GM19193 (cell line): ENCODE results near the gene ADAM10.

Experiments
- POLR2A ChIP-seq: IDR thresholded peaks from 4 replicates; pipeline ENCODE4 v1.6.1; 2011; ENCODE audit not compliant: insufficient read depth, insufficient read length; ENCODE audit errors: extremely low read depth

Gene ADAM10

GRCh38 chr15:58702233-58702632 is 47.3 kb downstream of the ADAM10 start:
- no peak for TF ChIP-seq POLR2A

GRCh38 chr15:58701376-58701775 is 48.1 kb downstream of the ADAM10 start:
- no peak for TF ChIP-seq POLR2A

DNA sequence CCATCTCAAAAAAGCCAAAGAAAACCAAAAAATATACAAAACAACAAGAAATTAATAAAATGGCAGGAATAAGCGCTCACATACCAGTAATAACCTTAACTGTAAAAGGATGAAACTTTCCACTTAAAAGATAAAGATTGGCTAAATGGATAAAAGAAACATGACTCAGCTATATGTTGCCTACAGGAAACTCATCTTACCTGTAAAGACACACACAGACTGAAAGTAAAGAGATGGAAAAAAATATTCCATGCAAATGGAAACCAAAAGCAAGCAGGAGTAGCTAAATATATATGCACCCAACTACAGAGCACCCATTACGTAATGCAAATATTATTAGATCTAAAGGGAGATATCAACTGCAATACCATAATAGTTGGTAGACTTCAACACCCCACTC is 49.7 kb downstream of the ADAM10 start:
- TF ChIP-seq POLR2A, result no peak

DNA sequence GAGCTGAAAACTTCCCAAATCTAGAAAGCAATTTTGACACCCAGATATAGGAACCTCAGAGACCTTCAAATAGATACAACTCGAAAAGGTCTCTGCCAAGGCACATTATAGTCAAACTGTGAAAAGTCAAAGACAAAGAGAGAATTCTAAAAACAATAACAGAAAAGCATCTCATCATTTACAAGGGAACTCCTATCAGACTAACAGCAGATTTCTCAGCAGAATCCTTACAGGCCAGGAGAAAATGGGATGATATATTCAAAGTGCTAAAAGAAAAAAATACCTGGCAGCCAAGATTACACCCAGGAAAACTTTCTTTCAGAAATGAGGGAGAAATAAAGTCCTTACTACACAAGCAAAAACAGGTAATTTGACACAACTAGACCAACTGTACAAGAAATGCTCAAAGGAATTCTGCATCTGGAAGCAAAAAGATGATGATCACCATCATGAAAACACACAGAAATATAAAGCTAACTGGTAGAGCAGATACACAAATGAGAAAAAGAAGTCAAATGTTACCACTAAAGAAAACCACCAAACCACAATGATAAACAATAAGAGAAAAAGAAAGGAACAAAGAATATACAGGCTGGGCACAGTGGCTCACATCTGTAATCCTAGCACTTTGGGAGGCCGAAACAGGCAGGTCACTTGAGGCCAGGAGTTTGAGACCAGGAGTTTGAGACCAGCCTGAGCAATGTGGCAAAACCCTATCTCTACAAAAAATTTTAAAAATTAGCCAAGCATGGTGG is 50.4 kb downstream of the ADAM10 start:
- TF ChIP-seq POLR2A, result no peak

DNA sequence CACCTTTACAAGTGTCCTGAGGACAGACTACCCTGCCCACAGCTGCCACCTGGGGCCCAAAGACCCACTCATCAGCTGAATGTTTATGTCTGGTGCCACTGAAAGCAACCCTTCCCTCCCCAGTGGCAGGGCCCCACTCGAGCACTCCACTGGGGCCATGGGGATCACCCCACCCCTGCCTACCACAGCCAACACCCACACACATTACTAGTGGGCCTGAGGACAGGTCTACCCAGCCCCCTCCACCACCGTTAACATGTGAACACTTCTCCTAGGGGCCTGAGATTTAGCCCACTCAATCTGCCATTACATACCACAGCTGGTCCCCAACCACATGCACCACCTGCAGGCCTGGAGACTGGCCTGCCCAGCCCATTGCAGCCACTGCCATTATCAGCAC is 52.3 kb downstream of the ADAM10 start:
- no peak for TF ChIP-seq POLR2A

DNA sequence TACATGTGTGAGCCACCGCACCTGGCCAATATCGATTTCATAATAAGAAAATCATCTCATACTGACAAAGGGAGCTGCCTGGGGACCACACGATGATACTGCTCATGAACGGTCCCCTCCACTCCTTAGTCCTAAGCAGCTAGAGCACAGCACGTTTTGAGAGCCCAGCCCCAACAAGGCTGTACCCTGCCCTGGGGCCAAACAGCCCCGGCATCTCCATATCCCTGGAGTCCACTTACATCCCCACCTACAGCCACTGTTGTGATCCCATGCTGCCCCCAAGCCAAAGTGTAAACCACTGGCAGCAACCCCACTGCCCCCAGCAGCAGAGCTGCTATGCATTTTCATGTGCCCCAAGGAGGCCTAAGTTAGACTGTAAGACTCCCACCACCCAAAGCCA is 52.8 kb downstream of the ADAM10 start:
- no peak for TF ChIP-seq POLR2A

DNA sequence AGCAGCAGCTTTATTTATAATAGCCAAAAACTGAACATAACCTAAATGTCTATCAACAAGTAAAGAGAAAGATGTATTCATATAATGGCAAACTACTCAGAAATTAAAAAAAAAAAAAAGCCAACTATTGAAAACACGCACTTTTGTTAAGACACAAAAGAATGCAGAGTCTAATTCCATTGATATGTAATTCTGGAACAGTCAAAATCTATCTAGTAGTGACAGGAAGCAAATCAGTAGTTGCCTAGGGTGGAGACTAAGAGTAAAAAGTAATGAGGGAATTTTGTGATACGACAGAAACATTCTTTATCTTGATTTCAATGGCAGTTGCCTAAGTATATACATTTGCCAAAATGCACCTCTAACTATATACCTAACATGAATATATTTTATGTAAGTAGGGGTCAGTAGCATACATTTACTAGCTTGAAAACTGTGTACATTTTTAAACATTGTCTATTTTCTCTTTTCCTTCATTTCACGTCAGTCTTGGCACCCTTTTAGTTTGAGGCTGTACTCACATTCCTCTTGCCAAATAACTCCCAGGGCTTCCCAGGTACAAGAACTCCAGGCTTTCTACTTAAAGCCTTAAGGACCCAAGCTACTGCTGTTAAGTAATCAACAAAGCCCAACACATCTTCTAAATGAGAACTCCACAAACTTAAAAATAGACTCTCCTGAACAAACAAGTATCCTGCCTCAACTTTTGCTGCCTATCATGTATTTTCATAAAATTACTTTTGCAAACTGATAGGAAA is 54.7 kb downstream of the ADAM10 start:
- no peak for TF ChIP-seq POLR2A

DNA sequence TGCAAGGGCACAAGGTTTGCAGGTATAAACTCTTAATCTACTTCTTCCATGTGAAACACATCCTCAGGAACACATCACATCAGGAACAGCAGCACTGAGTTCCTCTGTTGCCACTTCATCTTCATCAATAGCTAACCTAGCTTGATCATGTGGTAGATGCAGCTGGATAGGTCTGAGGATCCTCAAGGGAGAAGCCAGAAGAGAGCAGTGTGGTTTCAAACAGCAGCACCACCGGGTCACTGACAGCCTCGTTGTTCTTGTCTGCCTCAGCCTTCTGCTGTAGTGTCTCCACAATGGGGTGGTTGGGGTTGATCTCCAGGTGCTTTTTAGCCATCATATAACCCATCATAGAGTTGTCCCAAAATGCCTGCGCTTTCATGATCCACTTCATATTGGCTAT is 58.8 kb downstream of the ADAM10 start:
- TF ChIP-seq POLR2A, result no peak

DNA sequence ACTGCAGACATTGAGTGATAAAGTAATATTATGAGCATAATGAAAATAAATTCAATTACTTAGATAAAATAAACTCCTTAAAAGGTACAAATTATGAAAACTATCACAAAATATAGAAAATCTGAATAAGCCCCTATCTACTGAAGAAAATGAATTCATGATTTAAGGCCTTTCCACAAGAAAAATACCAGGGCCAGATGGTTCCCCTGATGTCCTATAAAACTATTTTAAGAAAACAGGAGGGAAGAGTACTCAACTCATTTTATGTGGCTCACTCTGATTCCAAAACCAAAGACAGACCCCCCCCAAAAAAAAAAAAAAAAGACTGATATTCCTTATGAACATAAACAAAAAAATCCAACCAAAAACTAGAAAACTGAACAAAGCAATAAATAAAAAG is 59.9 kb downstream of the ADAM10 start:
- no peak for TF ChIP-seq POLR2A

DNA sequence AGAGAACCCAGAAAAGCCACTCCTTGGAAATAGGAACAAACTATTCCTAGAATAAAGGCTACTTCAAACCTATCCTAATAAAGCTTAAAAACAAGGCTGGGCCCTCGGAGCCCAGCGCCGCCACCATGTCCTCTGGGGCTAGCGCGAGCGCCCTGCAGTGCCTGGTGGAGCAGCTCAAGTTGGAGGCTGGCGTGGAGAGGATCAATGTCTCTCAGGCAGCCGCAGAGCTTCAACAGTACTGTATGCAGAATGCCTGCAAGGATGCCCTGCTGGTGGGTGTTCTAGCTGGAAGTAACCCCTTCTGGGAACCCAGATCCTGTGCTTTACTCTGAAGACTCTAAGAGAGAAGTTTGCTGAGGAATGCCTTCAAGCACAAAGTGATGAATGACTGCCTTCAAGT is 63.2 kb downstream of the ADAM10 start:
- no peak for TF ChIP-seq POLR2A

GRCh38 chr15:58684751-58685150 is 64.8 kb downstream of the ADAM10 start:
- no peak for TF ChIP-seq POLR2A

DNA sequence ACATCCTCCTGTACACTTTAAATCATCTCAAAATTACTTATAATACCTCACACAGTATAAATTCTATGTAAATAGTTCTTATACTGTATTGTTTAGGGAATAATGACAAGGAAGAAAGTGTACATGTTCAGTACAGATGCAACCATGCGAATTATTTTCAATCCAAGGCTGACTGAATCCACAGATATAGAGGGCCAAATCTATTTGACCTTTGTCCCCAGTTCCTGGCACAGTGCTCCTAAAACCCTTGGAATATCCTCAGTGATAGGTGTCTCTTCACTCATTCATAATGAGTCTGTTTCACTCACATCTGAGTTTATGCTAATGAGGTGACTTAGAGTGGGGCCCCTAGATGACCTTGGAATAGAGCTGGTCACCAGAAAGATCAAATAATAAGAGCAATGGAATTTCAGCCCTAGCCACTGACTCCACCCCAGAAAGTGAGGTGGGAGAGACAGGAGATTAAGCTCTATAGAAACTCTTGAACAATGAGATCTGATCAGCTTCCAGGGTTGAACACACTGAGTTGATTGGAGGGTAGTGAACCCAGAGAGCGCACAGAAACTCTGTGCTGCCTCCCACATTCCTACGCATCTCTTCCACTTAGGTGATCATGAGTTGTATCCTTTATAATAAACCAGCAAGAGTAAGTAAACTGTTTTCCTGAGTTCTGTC is 65.3 kb downstream of the ADAM10 start:
- TF ChIP-seq POLR2A, result no peak

- TF ChIP-seq POLR2A, result no peak
These were observed 67.3 kb downstream of the ADAM10 start for GRCh38 chr15:58682234-58682633.

GRCh38 chr15:58678683-58679082 is 70.8 kb downstream of the ADAM10 start:
- TF ChIP-seq POLR2A, result no peak

DNA sequence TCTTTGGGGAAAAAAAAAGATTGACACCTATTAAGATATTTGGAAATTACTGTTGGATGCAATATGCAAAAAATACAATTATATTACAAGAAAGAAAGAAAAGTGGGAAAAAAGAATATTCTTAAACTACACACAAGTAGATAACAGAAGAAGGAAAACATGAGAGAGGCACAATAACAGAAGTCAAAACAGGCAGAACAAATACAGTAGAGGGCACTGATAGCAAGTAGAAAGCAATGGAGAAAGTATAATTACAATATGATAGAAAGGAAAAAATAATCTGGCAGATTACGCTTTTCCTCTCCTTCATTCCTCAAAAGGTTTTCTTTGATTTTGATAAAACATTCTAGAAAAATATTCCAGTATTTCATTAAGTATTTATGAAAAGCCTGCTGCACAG is 72.1 kb downstream of the ADAM10 start:
- TF ChIP-seq POLR2A, result no peak

- no peak for TF ChIP-seq POLR2A
These were observed 72.7 kb downstream of the ADAM10 start for GRCh38 chr15:58676766-58677165.
